NB4 (cell line): ENCODE measurements around the gene AXDND1.

ENCODE experiments used
- CTCF ChIP-seq: IDR thresholded peaks from one replicate; pipeline ENCODE4 v1.5.1; 2012; ENCODE audit warnings: low read depth, low read length
- MAX ChIP-seq: IDR thresholded peaks from 2 replicates; pipeline ENCODE4 v1.6.1; 2011; ENCODE audit warnings: low read depth, low read length
- MYC ChIP-seq: IDR thresholded peaks from 2 replicates; pipeline ENCODE4 v1.6.1; 2011; ENCODE audit warnings: low read depth, low read length
- POLR2A ChIP-seq: IDR thresholded peaks from 2 replicates; pipeline ENCODE4 v1.6.1; 2011; ENCODE audit warnings: mild to moderate bottlenecking; ENCODE audit not compliant: insufficient read length; ENCODE audit errors: extremely low read depth

DNA sequence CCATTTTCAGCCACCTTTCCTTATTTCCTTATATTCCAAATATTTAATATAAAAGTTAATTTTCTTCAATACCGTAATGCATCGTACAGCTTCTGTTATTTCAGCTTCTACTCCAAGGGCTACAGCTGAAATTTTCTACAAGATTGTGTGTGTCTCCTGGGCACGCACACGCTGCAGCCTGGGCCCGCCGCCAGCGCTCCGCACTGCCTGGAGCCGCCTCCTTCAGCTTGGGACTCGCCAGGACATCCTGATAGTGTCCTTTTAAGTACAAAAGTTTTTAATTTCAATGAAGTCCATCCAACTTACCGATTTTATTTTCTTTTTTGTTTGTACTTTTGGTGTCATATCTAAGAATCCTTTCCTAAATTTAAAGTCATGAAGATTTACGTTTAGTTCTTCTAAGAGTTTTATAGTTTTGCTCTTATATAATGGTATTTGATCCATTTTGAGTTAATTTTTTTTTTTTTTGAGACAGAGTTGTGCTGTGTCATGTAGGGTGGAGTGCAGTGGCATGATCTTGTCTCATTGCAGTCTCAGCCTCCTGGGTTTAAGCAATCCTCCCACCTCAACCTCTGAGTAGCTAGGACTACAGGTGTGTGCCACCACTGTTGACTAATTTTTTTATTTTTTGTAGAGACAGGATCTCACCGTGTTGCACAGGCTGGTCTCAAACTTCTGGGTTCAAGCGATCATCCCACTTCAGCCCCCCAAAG is 82.8 kb downstream of the AXDND1 start:
- no peak for TF ChIP-seq CTCF
- no peak for TF ChIP-seq POLR2A
- no peak for TF ChIP-seq MYC
- no peak for TF ChIP-seq MAX
